Activated CD4-positive, alpha-beta T cell treated with anti-CD3 and anti-CD28 coated beads for 1 hour (primary cell): ENCODE results near the gene CDIP1.

ENCODE experiments used
- DNase-seq: peaks from one replicate; pipeline ENCODE4 v3.0.0-alpha.2; 2020

The CDIP1 gene

GRCh38 chr16:4537376-4538343 lies 913 bp downstream of the CDIP1 start:
- DNase-seq = no peak

- DNase-seq = no peak
These were observed 2.0 kb downstream of the CDIP1 start for GRCh38 chr16:4536391-4537106.

GRCh38 chr16:4535627-4536108 lies 2.9 kb downstream of the CDIP1 start:
- no peak for DNase-seq

- no peak for DNase-seq
These were observed 4.3 kb downstream of the CDIP1 start for GRCh38 chr16:4534151-4534790.

- DNase-seq = no peak
These were observed 5.1 kb downstream of the CDIP1 start for GRCh38 chr16:4533490-4533889.

- no peak for DNase-seq
These were observed 6.3 kb downstream of the CDIP1 start for GRCh38 chr16:4532238-4532637.

- DNase-seq = no peak
These were observed 6.8 kb downstream of the CDIP1 start for GRCh38 chr16:4531811-4532210.

GRCh38 chr16:4529085-4530060 lies 9.2 kb downstream of the CDIP1 start:
- no peak for DNase-seq

GRCh38 chr16:4525634-4526277 lies 12.8 kb downstream of the CDIP1 start:
- no peak for DNase-seq

- no peak for DNase-seq
These were observed 13.5 kb downstream of the CDIP1 start for GRCh38 chr16:4525069-4525468.

GRCh38 chr16:4524571-4524970 lies 14.0 kb downstream of the CDIP1 start:
- DNase-seq = no peak

- DNase-seq = no peak
These were observed 14.9 kb downstream of the CDIP1 start for GRCh38 chr16:4523686-4524085.

- DNase-seq = no peak
These were observed 16.5 kb downstream of the CDIP1 start for GRCh38 chr16:4522051-4522581.

GRCh38 chr16:4520913-4521312 lies 17.7 kb downstream of the CDIP1 start:
- DNase-seq = no peak

GRCh38 chr16:4519274-4520058 lies 19.1 kb downstream of the CDIP1 start:
- DNase-seq = no peak

GRCh38 chr16:4517812-4518680 lies 20.5 kb downstream of the CDIP1 start:
- no peak for DNase-seq

- no peak for DNase-seq
These were observed 22.9 kb downstream of the CDIP1 start for GRCh38 chr16:4515611-4516233.

GRCh38 chr16:4514606-4515005 lies 24.0 kb downstream of the CDIP1 start:
- DNase-seq = no peak

- no peak for DNase-seq
These were observed 24.7 kb downstream of the CDIP1 start for GRCh38 chr16:4513881-4514280.
